H1 (cell line): Measurements from ENCODE around the gene MED29. TPM values are rescaled to one million over a fixed set of nuclear protein-coding genes. Genes with fewer than 3 reads are reported as not detected.
A peak's percentile ranks its signal among the peaks of the same experiment; 100 is the strongest.

Experiments
- ATF3 ChIP-seq: IDR thresholded peaks from 2 replicates; pipeline ENCODE4 v1.6.1; 2011; ENCODE audit warnings: low read depth, mild to moderate bottlenecking, low read length; ENCODE audit not compliant: insufficient read depth
- CHD7 ChIP-seq: fragments of 300-600 bp; sonication (generic); IDR thresholded peaks from 2 replicates; pipeline ENCODE4 v1.7.1; 2012; ENCODE audit warnings: low read length, moderate library complexity, mild to moderate bottlenecking, inconsistent platforms; ENCODE audit not compliant: insufficient replicate concordance
- HDAC6 ChIP-seq: IDR thresholded peaks from one replicate; pipeline ENCODE4 v1.7.1; 2012; ENCODE audit warnings: low read depth, mild to moderate bottlenecking, inconsistent platforms, low read length, moderate library complexity
- PHF8 ChIP-seq: fragments of 200-600 bp; sonication (generic); conservative IDR thresholded peaks from 2 replicates; pipeline ENCODE4 v1.7.1; 2012; ENCODE audit warnings: low read depth, mild to moderate bottlenecking, inconsistent platforms, low read length, moderate library complexity
- SAP30 ChIP-seq: fragments of 300-600 bp; sonication (generic); IDR thresholded peaks from 2 replicates; pipeline ENCODE4 v1.7.1; 2012; ENCODE audit warnings: low read length, moderate library complexity, mild to moderate bottlenecking, inconsistent platforms; ENCODE audit not compliant: insufficient read depth, insufficient replicate concordance
- SIN3A ChIP-seq, 2 experiments: IDR thresholded peaks in 1 of 2; conservative IDR thresholded peaks in 1 of 2; 2 replicates each; pipeline ENCODE4 v1.6.1; 2011 to 2012; ENCODE audit warnings: low read length in 2 of 2, improper control_type of control experiment in 1 of 2, low read depth in 1 of 2, mild to moderate bottlenecking in 1 of 2
- SP2 ChIP-seq: IDR thresholded peaks from 2 replicates; pipeline ENCODE4 v1.6.1; 2012; ENCODE audit warnings: mild to moderate bottlenecking, low read length, inconsistent platforms
- SUZ12 ChIP-seq: fragments of 200-600 bp; sonication (generic); IDR thresholded peaks from 2 replicates; pipeline ENCODE4 v1.6.1; 2012; ENCODE audit warnings: mild to moderate bottlenecking, inconsistent platforms, low read length, moderate library complexity, mixed read lengths
- polyA plus RNA-seq, 7 experiments: library from polyadenylated mRNA; depleted of rRNA in 3 of 7; stranded (reverse) in 5 of 7; unstranded in 2 of 7; fragments of >200 nt in 5 of 7; fragments of 200-250 nt in 2 of 7; gene quantifications; 1 replicate in 5 of 7; 2 replicates in 1 of 7; 4 replicates in 1 of 7; pipeline versions ENCODE4 v1.2.1 to v1.2.3, GENCODE V29; 2011 to 2013; ENCODE audit warnings: missing spikeins in 2 of 7, mixed read lengths in 2 of 7
- total RNA-seq: library from RNA; stranded (reverse); fragmentation: NEBNext Ultra II Directional; extraction: Animal tissue kit (Norgen Biotek cat#: 25700); gene quantifications from 2 replicates; pipeline ENCODE4 v1.2.1, GENCODE V29; 2021

Gene MED29
- total and polyA plus RNA-seq, 2 of the 8 experiments (the other 6 are each of a cell fraction or from before 2014, with no cell fraction given), result 31.1 to 52.5 TPM

GRCh38 chr19:39445196-39446111, 54.3 kb downstream of the MED29 start, which contains the start of gene SUPT5H (continued):
- TF ChIP-seq CHD7, result no peak
- TF ChIP-seq SUZ12, result no peak
- TF ChIP-seq SP2, result no peak
- TF ChIP-seq PHF8, result peak; percentile 72
- TF ChIP-seq SIN3A (conservative IDR thresholded peaks at IDR 0.05 in 1 of 2, IDR thresholded peaks at IDR 0.05 in 1 of 2; ENCODE audit: low read depth in 1 of 2, low read length in 2 of 2), result peak; percentile 79 to 84
- TF ChIP-seq SAP30, result peak; percentile 78
- no peak for TF ChIP-seq ATF3
- TF ChIP-seq HDAC6, result no peak
